ENCODE measurements around the gene RANBP3L. TPM values are rescaled to one million over a fixed set of nuclear protein-coding genes. Genes with fewer than 3 reads are reported as not detected.
"Not testable (repeated sequence)": the region's sequence is repeated elsewhere in the genome, so short reads cannot be mapped to it uniquely, and the experiment has no call there.

RANBP3L gene
- total and polyA plus RNA-seq, 9 donors, result 0.16 to 0.60 (median 0.40) TPM

GRCh38 chr5:36285837-36286615 is 15.7 kb downstream of the RANBP3L start:
- H3K4me3 ChIP-seq (ENCODE audit: low read length), result no peak overlapping the region
- no peak overlapping the region for H3K27ac ChIP-seq (ENCODE audit: low read length)
- H3K4me1 ChIP-seq (ENCODE audit: control insufficient read depth, insufficient read depth, low read length), result no peaks in the 10 kb centered on the region
- no CpG with 5 or more reads among the region's 2 CpGs for WGBS (ENCODE audit: insufficient coverage)
- no peaks in the 10 kb centered on the region for H3K27me3 ChIP-seq (ENCODE audit: control insufficient read depth, insufficient read depth, low read length)
- no peaks in the 10 kb centered on the region for H3K9me3 ChIP-seq (replicated peaks; ENCODE audit: control insufficient read depth, low read depth, low read length)
- H3K36me3 ChIP-seq (ENCODE audit: control insufficient read depth, insufficient read depth, low read length), result no peaks in the 10 kb centered on the region
- no peak for DNase-seq

DNA sequence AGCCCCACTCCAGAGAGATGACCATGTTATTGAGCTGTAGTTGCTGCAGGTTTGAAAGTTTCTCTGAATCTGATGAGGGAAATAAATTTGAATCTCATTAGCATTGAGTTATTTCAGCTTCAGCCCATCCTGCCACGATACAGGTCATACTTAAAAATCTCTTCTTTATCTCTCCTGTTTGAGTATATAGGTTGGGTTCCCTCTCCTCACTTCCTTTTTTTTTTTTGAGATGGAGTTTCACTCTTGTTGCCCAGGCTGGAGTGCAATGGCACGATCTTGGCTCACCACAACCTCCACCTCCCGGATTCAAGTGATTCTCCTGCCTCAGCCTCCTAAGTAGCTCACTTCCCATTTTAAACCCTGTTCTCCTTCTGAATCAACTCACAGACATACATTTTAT is 17.9 kb downstream of the RANBP3L start:
- H3K27me3 ChIP-seq (ENCODE audit: control insufficient read depth, insufficient read depth, low read length); DNase-seq; H3K4me3 ChIP-seq (ENCODE audit: low read length); H3K36me3 ChIP-seq (ENCODE audit: control insufficient read depth, insufficient read depth, low read length); H3K9me3 ChIP-seq (replicated peaks; ENCODE audit: control insufficient read depth, low read depth, low read length); H3K27ac ChIP-seq (ENCODE audit: low read length); H3K4me1 ChIP-seq (ENCODE audit: control insufficient read depth, insufficient read depth, low read length): not testable (repeated sequence)
- no CpG with 5 or more reads among the region's 3 CpGs for WGBS (ENCODE audit: insufficient coverage)

DNA sequence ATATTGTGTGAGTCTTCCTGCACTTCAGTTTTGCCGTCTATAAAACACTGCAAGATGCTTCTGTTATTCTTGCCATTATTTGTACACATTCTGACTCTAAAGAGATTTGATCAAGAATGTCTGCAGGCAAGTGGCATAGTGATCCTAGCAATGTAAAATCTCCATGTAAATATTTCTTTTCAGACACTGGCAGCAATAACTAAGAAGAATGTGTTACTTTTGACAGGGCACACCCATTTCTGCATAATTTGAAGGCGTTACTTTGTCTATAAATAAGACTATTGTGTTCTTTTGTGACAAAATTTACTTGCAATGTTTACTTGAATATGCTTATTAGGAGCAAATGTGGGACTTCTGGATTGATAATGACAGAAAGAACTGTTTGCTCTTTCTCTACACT is 20.1 kb downstream of the RANBP3L start:
- Histone ChIP-seq H3K27me3 (ENCODE audit: control insufficient read depth, insufficient read depth, low read length) (no peaks in the 10 kb centered on the region), H3K4me3 (ENCODE audit: low read length) (no peak overlapping the region), H3K27ac (ENCODE audit: low read length) (no peak overlapping the region), H3K9me3 (replicated peaks; ENCODE audit: control insufficient read depth, low read depth, low read length) (no peaks in the 10 kb centered on the region), H3K36me3 (ENCODE audit: control insufficient read depth, insufficient read depth, low read length) (no peaks in the 10 kb centered on the region), H3K4me1 (ENCODE audit: control insufficient read depth, insufficient read depth, low read length) (no peaks in the 10 kb centered on the region)
- DNase-seq, result no peak
- no CpG with 5 or more reads among the region's 2 CpGs for WGBS (ENCODE audit: insufficient coverage)

GRCh38 chr5:36279054-36279698 is 22.5 kb downstream of the RANBP3L start:
- peak; percentile 5 for DNase-seq
- WGBS (ENCODE audit: insufficient coverage), result 40% methylated on average over 1 of the region's 3 CpGs
- Histone ChIP-seq H3K36me3 (ENCODE audit: control insufficient read depth, insufficient read depth, low read length) (no peaks in the 10 kb centered on the region), H3K4me3 (ENCODE audit: low read length) (no peak overlapping the region), H3K27ac (ENCODE audit: low read length) (no peak overlapping the region), H3K4me1 (ENCODE audit: control insufficient read depth, insufficient read depth, low read length) (no peaks in the 10 kb centered on the region), H3K27me3 (ENCODE audit: control insufficient read depth, insufficient read depth, low read length) (no peaks in the 10 kb centered on the region), H3K9me3 (replicated peaks; ENCODE audit: control insufficient read depth, low read depth, low read length) (no peaks in the 10 kb centered on the region)

- H3K36me3 ChIP-seq (ENCODE audit: control insufficient read depth, insufficient read depth, low read length), result no peaks in the 10 kb centered on the region
- H3K4me1 ChIP-seq (ENCODE audit: control insufficient read depth, insufficient read depth, low read length), result no peaks in the 10 kb centered on the region
- no peak for DNase-seq
- no peaks in the 10 kb centered on the region for H3K27me3 ChIP-seq (ENCODE audit: control insufficient read depth, insufficient read depth, low read length)
- no peaks in the 10 kb centered on the region for H3K9me3 ChIP-seq (replicated peaks; ENCODE audit: control insufficient read depth, low read depth, low read length)
- H3K27ac ChIP-seq (ENCODE audit: low read length), result no peak overlapping the region
- WGBS (ENCODE audit: insufficient coverage), result no CpG with 5 or more reads among the region's 5 CpGs
- H3K4me3 ChIP-seq (ENCODE audit: low read length), result no peak overlapping the region
These were observed 24.1 kb downstream of the RANBP3L start for GRCh38 chr5:36277521-36278176.

GRCh38 chr5:36276864-36277263 is 24.8 kb downstream of the RANBP3L start:
- no peak for DNase-seq
- H3K4me1 ChIP-seq (ENCODE audit: control insufficient read depth, insufficient read depth, low read length), result no peaks in the 10 kb centered on the region
- no peak overlapping the region for H3K27ac ChIP-seq (ENCODE audit: low read length)
- no peaks in the 10 kb centered on the region for H3K9me3 ChIP-seq (replicated peaks; ENCODE audit: control insufficient read depth, low read depth, low read length)
- H3K4me3 ChIP-seq (ENCODE audit: low read length), result no peak overlapping the region
- no peaks in the 10 kb centered on the region for H3K27me3 ChIP-seq (ENCODE audit: control insufficient read depth, insufficient read depth, low read length)
- H3K36me3 ChIP-seq (ENCODE audit: control insufficient read depth, insufficient read depth, low read length), result no peaks in the 10 kb centered on the region

- Histone ChIP-seq H3K4me1 (ENCODE audit: control insufficient read depth, insufficient read depth, low read length) (no peaks in the 10 kb centered on the region), H3K27me3 (ENCODE audit: control insufficient read depth, insufficient read depth, low read length) (no peaks in the 10 kb centered on the region), H3K27ac (ENCODE audit: low read length) (no peak overlapping the region), H3K36me3 (ENCODE audit: control insufficient read depth, insufficient read depth, low read length) (no peaks in the 10 kb centered on the region), H3K4me3 (ENCODE audit: low read length) (no peak overlapping the region), H3K9me3 (replicated peaks; ENCODE audit: control insufficient read depth, low read depth, low read length) (no peaks in the 10 kb centered on the region)
- DNase-seq, result peak; percentile 42
- WGBS (ENCODE audit: insufficient coverage), result 74% methylated on average over 3 of the region's 6 CpGs
These were observed 27.7 kb downstream of the RANBP3L start for GRCh38 chr5:36273809-36274526.

DNA sequence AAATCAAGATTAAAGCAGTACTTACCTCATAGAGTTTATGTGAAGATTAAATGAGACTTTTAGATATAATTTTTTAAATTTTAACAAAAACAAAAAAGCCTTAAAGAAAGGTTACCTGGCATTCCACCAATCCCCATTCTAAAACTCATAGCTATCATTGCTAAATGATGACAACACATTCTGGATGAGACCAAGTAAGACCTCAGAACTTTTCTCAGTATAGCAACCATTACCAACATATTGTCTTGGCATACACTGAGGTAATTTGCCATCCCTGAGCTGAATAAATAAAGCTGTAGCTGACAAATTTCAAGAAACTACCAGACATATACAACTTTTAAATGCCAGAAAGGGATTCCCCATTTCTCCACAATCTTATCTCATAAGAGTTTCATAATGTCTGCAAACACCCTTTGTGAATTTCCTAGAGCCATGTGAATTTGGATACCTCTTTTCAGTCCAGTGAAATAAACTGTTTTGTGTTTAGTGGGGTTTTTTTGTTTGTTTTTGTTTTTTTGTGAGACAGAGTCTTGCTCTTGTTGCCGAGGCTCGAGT is 29.5 kb downstream of the RANBP3L start:
- Histone ChIP-seq H3K27ac (ENCODE audit: low read length) (no peak overlapping the region), H3K27me3 (ENCODE audit: control insufficient read depth, insufficient read depth, low read length) (no peaks in the 10 kb centered on the region), H3K9me3 (replicated peaks; ENCODE audit: control insufficient read depth, low read depth, low read length) (no peaks in the 10 kb centered on the region), H3K36me3 (ENCODE audit: control insufficient read depth, insufficient read depth, low read length) (no peaks in the 10 kb centered on the region), H3K4me1 (ENCODE audit: control insufficient read depth, insufficient read depth, low read length) (no peaks in the 10 kb centered on the region), H3K4me3 (ENCODE audit: low read length) (no peak overlapping the region)
- no CpG with 5 or more reads among the region's 2 CpGs for WGBS (ENCODE audit: insufficient coverage)
- DNase-seq, result no peak

- no peaks in the 10 kb centered on the region for H3K9me3 ChIP-seq (replicated peaks; ENCODE audit: control insufficient read depth, low read depth, low read length)
- WGBS (ENCODE audit: insufficient coverage), result no CpG with 5 or more reads among the region's 3 CpGs
- H3K36me3 ChIP-seq (ENCODE audit: control insufficient read depth, insufficient read depth, low read length), result no peaks in the 10 kb centered on the region
- H3K4me3 ChIP-seq (ENCODE audit: low read length), result no peak overlapping the region
- no peaks in the 10 kb centered on the region for H3K4me1 ChIP-seq (ENCODE audit: control insufficient read depth, insufficient read depth, low read length)
- no peak for DNase-seq
- no peak overlapping the region for H3K27ac ChIP-seq (ENCODE audit: low read length)
- H3K27me3 ChIP-seq (ENCODE audit: control insufficient read depth, insufficient read depth, low read length), result no peaks in the 10 kb centered on the region
These were observed 30.7 kb downstream of the RANBP3L start for GRCh38 chr5:36270876-36271575.

Data from muscle of leg (tissue), 11 donors.